Liver (tissue), 9 donors: ENCODE data around the gene TNNT1. TPM values are rescaled to one million over a fixed set of nuclear protein-coding genes. Genes with fewer than 3 reads are reported as not detected.

ENCODE experiments used
- DNase-seq: peaks from one replicate; pipeline ENCODE4 v3.0.0-alpha.2; 2017; ENCODE audit warnings: low spot score
- H3K27ac ChIP-seq, 2 donors: one replicate each; pipeline ENCODE4 v1.7.0; 2013; ENCODE audit warnings: inconsistent platforms in 2 of 2, low read length in 2 of 2, control low read depth in 1 of 2, low read depth in 1 of 2, mild to moderate bottlenecking in 1 of 2
- H3K27me3 ChIP-seq, 4 donors: one replicate each; pipeline versions ENCODE4 v1.6.1 to v1.7.0; 2013; ENCODE audit warnings: low read length in 3 of 4, inconsistent platforms in 1 of 4, mild to moderate bottlenecking in 1 of 4, moderate library complexity in 1 of 4; ENCODE audit not compliant: control insufficient read depth in 4 of 4, insufficient read depth in 4 of 4
- H3K36me3 ChIP-seq, 4 donors: one replicate each; pipeline versions ENCODE4 v1.6.1 to v1.7.0; 2013; ENCODE audit warnings: low read length in 3 of 4, mild to moderate bottlenecking in 3 of 4, low read depth in 1 of 4, moderate library complexity in 1 of 4; ENCODE audit not compliant: control insufficient read depth in 4 of 4, insufficient read depth in 3 of 4
- H3K4me1 ChIP-seq, 4 donors: one replicate each; pipeline versions ENCODE4 v1.6.1 to v1.7.0; 2013; ENCODE audit warnings: low read length in 3 of 4, mild to moderate bottlenecking in 3 of 4, moderate library complexity in 1 of 4; ENCODE audit not compliant: control insufficient read depth in 4 of 4, insufficient read depth in 4 of 4
- H3K4me3 ChIP-seq, 3 donors: one replicate each; pipeline versions ENCODE4 v1.6.1 to v1.7.0; 2013; ENCODE audit warnings: low read length in 3 of 3, control low read depth in 1 of 3, low read depth in 1 of 3, mild to moderate bottlenecking in 1 of 3
- H3K9ac ChIP-seq, 2 donors: one replicate each; pipeline ENCODE4 v1.7.0; 2013; ENCODE audit warnings: low read length in 2 of 2, mild to moderate bottlenecking in 2 of 2, moderate library complexity in 2 of 2, control low read depth in 1 of 2, low read depth in 1 of 2
- H3K9me3 ChIP-seq, 4 donors: one replicate each; pipeline versions ENCODE4 v1.6.1 to v1.7.0; 2013; ENCODE audit warnings: low read length in 3 of 4; ENCODE audit not compliant: control insufficient read depth in 4 of 4
- EGR1 ChIP-seq, 2 donors: IDR thresholded peaks; 2 replicates each; pipeline ENCODE4 v1.6.1; 2016 to 2018; ENCODE audit warnings: antibody characterized with exemption in 2 of 2, low read depth in 2 of 2
- FOXA1 ChIP-seq: IDR thresholded peaks from 2 replicates; pipeline ENCODE4 v1.6.1; 2016; ENCODE audit warnings: antibody characterized with exemption
- FOXA2 ChIP-seq: IDR thresholded peaks from 2 replicates; pipeline ENCODE4 v1.6.1; 2016; ENCODE audit warnings: antibody characterized with exemption
- GABPA ChIP-seq, 2 donors: IDR thresholded peaks in 1 of 2; conservative IDR thresholded peaks in 1 of 2; 2 replicates each; pipeline ENCODE4 v1.6.1; 2016; ENCODE audit warnings: antibody characterized with exemption in 2 of 2, mild to moderate bottlenecking in 1 of 2, moderate library complexity in 1 of 2
- RAD21 ChIP-seq, 2 donors: IDR thresholded peaks; 2 replicates each; pipeline ENCODE4 v1.6.1; 2016; ENCODE audit warnings: antibody characterized with exemption in 2 of 2, mild to moderate bottlenecking in 2 of 2
- RXRA ChIP-seq, 2 donors: IDR thresholded peaks; 2 replicates each; pipeline ENCODE4 v1.6.1; 2017 to 2018; ENCODE audit warnings: antibody characterized with exemption in 2 of 2, mild to moderate bottlenecking in 1 of 2
- TAF1 ChIP-seq: conservative IDR thresholded peaks from 2 replicates; pipeline ENCODE4 v1.6.1; 2016; ENCODE audit warnings: antibody characterized with exemption, mild to moderate bottlenecking
- YY1 ChIP-seq: IDR thresholded peaks from 2 replicates; pipeline ENCODE4 v1.6.1; 2016; ENCODE audit warnings: antibody characterized with exemption, mild to moderate bottlenecking
- ZBTB33 ChIP-seq: IDR thresholded peaks from 2 replicates; pipeline ENCODE4 v1.6.1; 2016; ENCODE audit warnings: antibody characterized with exemption
- WGBS: extraction: QIAGEN DNeasy Blood & Tissue Kit; methylation state at CpG from one replicate; pipeline ENCODE4 v1.1.7; 2013; 5-methylcytosine and 5-hydroxymethylcytosine counted together
- polyA plus RNA-seq, 2 donors: library from polyadenylated mRNA; stranded (reverse) in 1 of 2; unstranded in 1 of 2; fragments of 200-250 nt in 1 of 2; fragments of >200 nt in 1 of 2; fragmentation: Nextera tagmentation in 1 of 2; extraction: Ambion mirVana in 1 of 2; gene quantifications; one replicate each; pipeline versions ENCODE4 v1.2.1 to v1.2.3, GENCODE V29; 2013 to 2015
- total RNA-seq, 2 donors: library from RNA; depleted of rRNA; stranded (reverse); fragments of >200 nt; gene quantifications; one replicate each; pipeline ENCODE4 v1.2.3, GENCODE V29; 2014
- TF ChIP-seq, protein P1 (sequence below): fragments of 150-350 bp; IDR thresholded peaks from 2 replicates; pipeline ENCODE4 v1.5.1; 2017; ENCODE audit warnings: improper control_type of control experiment, low read depth, low read length; ENCODE audit not compliant: missing input control
- donor health status: healthy.
- donor health status: healthy.
- donor health status: healthy.
- donor health status: healthy.
- donor health status: healthy.

Gene TNNT1
- total and polyA plus RNA-seq, 4 donors, result 0.15 to 0.28 TPM; not detected in 2

GRCh38 chr19:55101261-55101660, 47.7 kb downstream of the TNNT1 start:
- Histone ChIP-seq H3K27ac (no peak overlapping the region), H3K4me1 (no peaks in the 10 kb centered on the region), H3K27me3 (no peaks in the 10 kb centered on the region), H3K9me3 (no peaks in the 10 kb centered on the region), H3K4me3 (no peak overlapping the region), H3K9ac (no peak overlapping the region), H3K36me3 (peaks cover 7 to 32% (median 8%) of the 10 kb centered on the region in 4 donors)
- 86% methylated on average over 10 of the region's 10 CpGs for WGBS
- TF ChIP-seq TAF1, result no peak
- TF ChIP-seq, protein P1, sequence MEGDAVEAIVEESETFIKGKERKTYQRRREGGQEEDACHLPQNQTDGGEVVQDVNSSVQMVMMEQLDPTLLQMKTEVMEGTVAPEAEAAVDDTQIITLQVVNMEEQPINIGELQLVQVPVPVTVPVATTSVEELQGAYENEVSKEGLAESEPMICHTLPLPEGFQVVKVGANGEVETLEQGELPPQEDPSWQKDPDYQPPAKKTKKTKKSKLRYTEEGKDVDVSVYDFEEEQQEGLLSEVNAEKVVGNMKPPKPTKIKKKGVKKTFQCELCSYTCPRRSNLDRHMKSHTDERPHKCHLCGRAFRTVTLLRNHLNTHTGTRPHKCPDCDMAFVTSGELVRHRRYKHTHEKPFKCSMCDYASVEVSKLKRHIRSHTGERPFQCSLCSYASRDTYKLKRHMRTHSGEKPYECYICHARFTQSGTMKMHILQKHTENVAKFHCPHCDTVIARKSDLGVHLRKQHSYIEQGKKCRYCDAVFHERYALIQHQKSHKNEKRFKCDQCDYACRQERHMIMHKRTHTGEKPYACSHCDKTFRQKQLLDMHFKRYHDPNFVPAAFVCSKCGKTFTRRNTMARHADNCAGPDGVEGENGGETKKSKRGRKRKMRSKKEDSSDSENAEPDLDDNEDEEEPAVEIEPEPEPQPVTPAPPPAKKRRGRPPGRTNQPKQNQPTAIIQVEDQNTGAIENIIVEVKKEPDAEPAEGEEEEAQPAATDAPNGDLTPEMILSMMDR, result no peak
- TF ChIP-seq FOXA2, result no peak
- no peak for TF ChIP-seq ZBTB33
- TF ChIP-seq YY1, result no peak
- no peak for TF ChIP-seq FOXA1
- TF ChIP-seq RXRA (IDR thresholded peaks at IDR 0.05), result no peak
- no peak for DNase-seq

DNA sequence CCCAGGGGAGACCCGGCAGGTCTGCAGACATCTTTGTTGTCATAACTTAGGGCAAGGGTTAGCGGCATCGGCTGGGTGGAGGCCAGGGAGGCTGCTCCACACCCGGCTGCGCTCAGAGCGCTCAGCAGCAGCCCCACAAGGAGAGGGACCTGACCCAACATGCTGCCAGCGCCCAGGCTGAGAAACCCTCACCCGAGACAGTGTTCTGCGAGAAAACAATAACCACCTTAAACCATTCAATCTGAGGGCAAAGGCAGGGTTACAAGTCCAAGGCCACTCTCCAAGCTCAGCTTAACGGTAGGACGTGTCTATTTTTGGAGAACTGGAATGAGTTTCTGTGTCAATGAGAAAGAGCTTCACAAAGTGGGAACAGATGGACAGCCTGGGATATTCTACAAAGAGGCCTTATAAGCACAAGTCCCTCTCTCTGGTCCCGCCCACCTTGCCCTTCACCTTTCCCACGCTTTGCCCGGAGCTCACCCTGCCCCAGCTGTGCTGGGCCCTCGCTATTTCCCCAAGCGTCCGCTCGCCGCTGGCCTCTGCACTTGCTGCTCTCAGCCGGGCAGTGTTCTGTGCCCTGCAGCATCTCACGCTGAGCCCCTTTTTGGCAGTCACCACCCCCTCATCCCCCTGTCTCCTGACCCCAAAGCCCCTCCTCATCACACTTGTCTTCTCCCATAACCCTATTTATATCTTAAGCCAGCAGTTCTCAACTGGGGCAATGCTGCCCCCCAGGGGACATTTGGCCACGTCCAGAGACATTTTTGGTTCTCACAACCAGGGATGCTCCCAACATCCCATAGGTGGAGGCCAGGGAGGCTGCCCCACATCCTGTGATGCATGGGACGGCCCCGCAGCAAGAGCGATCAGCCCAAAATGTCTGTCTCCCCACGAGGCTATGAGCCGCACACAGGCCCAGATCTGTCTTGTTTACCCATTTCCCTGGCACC, 49.2 kb downstream of the TNNT1 start:
- Histone ChIP-seq H3K27me3 (no peaks in the 10 kb centered on the region), H3K9me3 (no peaks in the 10 kb centered on the region), H3K4me1 (no peaks in the 10 kb centered on the region), H3K9ac (no peak overlapping the region), H3K36me3 (peaks cover 7 to 41% (median 8%) of the 10 kb centered on the region in 4 donors), H3K27ac (no peak overlapping the region), H3K4me3 (no peak overlapping the region)
- no peak for DNase-seq
- WGBS, result 91% methylated on average over 27 of the region's 27 CpGs
- TF ChIP-seq EGR1 (IDR thresholded peaks at IDR 0.05; ENCODE audit: low read depth in 2 of 2) (no peak), RAD21 (IDR thresholded peaks at IDR 0.05) (no peak), GABPA (IDR thresholded peaks at IDR 0.05 in 1 of 2, conservative IDR thresholded peaks at IDR 0.05 in 1 of 2) (no peak)
- TF ChIP-seq, protein P1, result no peak
